BJ (cell line): ENCODE measurements around the gene POU2AF2. TPM values are rescaled to one million over a fixed set of nuclear protein-coding genes. Genes with fewer than 3 reads are reported as not detected.
A peak's percentile ranks its signal among the peaks of the same experiment; 100 is the strongest.

Source experiments
- CTCF ChIA-PET: fragments of 350-600 bp; formaldehyde crosslinking; extraction: SDS; loops from one replicate; lab custom pipeline; 2021; ENCODE audit warnings: antibody characterized with exemption, inconsistent platforms; lab: Yijun Ruan, JAX
- POLR2A ChIA-PET: fragments of 300-600 bp; sonication (Branson Sonifier 250); formaldehyde crosslinking; extraction: SDS; loops from one replicate; lab custom pipeline; 2021; ENCODE audit warnings: antibody characterized with exemption; lab: Charles Lee
- DNase-seq: peaks from one replicate; pipeline ENCODE4 v3.0.0-alpha.2; 2011; ENCODE audit warnings: low read depth
- H3K27me3 ChIP-seq: 2 replicates; pipeline ENCODE4 v1.6.0; 2011; ENCODE audit warnings: low read length; ENCODE audit not compliant: control insufficient read depth, insufficient read depth
- H3K36me3 ChIP-seq: 2 replicates; pipeline ENCODE4 v1.5.1; 2011; ENCODE audit warnings: low read length; ENCODE audit not compliant: control insufficient read depth, insufficient read depth
- H3K4me3 ChIP-seq: 2 replicates; pipeline ENCODE4 v1.5.1; 2011; ENCODE audit warnings: low read depth, mild to moderate bottlenecking, control low read depth, low read length
- CTCF ChIP-seq: IDR thresholded peaks from 2 replicates; pipeline ENCODE4 v1.5.1; 2011; ENCODE audit warnings: low read depth, mild to moderate bottlenecking, control low read depth, inconsistent platforms, low read length, moderate library complexity; ENCODE audit not compliant: insufficient read depth
- polyA plus RNA-seq: library from polyadenylated mRNA; depleted of rRNA; stranded (reverse); fragments of >200 nt; gene quantifications from 2 replicates; pipeline ENCODE4 v1.2.3, GENCODE V29; 2011

The POU2AF2 gene
- polyA plus RNA-seq, 1 experiment, result not detected

DNA sequence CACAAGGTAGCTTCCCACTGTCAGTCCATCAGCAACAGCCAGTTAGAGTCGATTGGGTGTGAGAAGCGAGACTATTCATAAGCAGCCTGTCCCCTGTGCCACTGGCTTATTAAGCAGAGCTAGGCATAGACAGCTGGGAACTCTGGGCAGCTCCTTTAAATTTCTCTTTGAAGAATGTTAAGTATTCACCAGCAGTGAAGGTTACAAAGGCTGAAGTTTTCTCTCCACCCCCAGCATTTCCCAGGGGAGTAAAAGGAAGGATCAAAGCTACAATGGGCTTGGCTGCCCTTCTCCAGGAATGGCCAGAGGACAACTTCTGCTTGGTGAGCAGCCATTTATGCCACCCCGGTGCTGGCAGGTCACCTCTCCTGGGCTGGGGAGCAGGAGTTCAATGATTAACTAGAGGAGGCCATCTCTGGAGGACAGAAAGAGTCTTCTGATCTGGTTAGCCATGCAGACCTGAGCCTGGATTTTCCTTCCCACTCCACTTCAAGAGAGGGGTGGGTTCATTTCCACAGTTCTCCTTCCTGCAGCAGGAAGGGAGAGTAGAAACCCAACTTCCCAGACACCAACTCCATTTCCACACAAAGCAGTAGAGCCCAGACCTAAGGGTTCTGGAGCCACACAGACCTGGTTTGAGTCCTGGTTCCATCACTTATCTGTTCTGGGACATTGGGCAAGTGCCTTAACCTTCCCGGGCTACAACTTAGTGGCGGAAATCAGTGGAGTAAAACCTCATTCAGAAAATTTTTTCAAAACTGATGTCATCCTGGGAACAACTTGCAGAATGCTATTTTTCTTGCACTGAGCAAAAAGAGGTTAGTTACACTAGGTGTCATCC, 75.4 kb downstream of the POU2AF2 start:
- no peak overlapping the region for H3K4me3 ChIP-seq
- CTCF ChIA-PET, result interaction anchor here (1.0 kb wide), 1 partner anchor 26 kb away, joined by 3 read pairs; no protein-coding TSS in a partner anchor
- DNase-seq, result no peak
- peaks cover 2% of the 10 kb centered on the region; the same call in 1 of the 2 replicates for H3K27me3 ChIP-seq
- no peaks in the 10 kb centered on the region for H3K36me3 ChIP-seq
- POLR2A ChIA-PET, result no interaction called here
- TF ChIP-seq CTCF, result no peak

DNA sequence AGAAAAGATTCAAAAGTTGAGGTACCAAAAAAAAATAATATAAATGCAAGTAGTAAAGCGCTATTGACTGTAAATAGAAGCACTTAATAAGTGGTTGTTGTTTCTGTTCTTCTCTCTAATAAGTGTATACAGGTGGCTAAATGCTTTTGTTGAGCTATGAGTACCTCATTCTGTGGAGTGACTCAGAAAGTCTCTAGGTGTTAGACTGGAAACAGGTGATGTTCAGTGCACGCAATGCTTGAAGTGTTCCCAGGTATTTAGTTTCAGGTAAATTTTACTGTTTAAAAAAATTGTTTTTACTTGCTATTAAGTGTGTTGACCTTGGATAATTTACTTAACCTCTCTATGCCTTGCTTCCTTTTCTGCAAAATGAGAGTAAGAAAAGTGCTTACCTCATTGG, 77.0 kb downstream of the POU2AF2 start:
- POLR2A ChIA-PET, result no interaction called here
- CTCF ChIA-PET, result interaction anchor here (1.0 to 1.6 kb wide), 2 partner anchors 13 to 106 kb away, joined by 3 to 6 read pairs; no protein-coding TSS in a partner anchor
- no peaks in the 10 kb centered on the region for H3K36me3 ChIP-seq
- peaks cover 2% of the 10 kb centered on the region; the same call in 1 of the 2 replicates for H3K27me3 ChIP-seq
- H3K4me3 ChIP-seq, result no peak overlapping the region
- no peak for TF ChIP-seq CTCF
- no peak for DNase-seq

- CTCF ChIA-PET, result interaction anchor here (1.0 to 1.8 kb wide), 4 partner anchors 9 to 122 kb away, joined by 3 to 8 read pairs (median 4); no protein-coding TSS in a partner anchor
- no peaks in the 10 kb centered on the region for H3K36me3 ChIP-seq
These were observed 78.8 kb downstream of the POU2AF2 start for GRCh38 chr11:111324277-111324720.

GRCh38 chr11:111325259-111325658, 79.7 kb downstream of the POU2AF2 start:
- ChIA-PET CTCF (interaction anchor here (1.2 to 1.8 kb wide), 2 partner anchors 26 to 98 kb away, joined by 3 to 8 read pairs; no protein-coding TSS in a partner anchor), POLR2A (no interaction called here)
- no peak for TF ChIP-seq CTCF
- no peaks in the 10 kb centered on the region for H3K36me3 ChIP-seq
- no peak for DNase-seq
- H3K27me3 ChIP-seq, result no peaks in the 10 kb centered on the region; the same call in none of the 2 replicates
- no peak overlapping the region for H3K4me3 ChIP-seq

More at GRCh38 chr11:111324277-111324720, 78.8 kb downstream of the POU2AF2 start:
- H3K4me3 ChIP-seq, result no peak overlapping the region
- DNase-seq, result peak; percentile 72
- TF ChIP-seq CTCF, result no peak
- POLR2A ChIA-PET, result no interaction called here
- H3K27me3 ChIP-seq, result no peaks in the 10 kb centered on the region

- CTCF ChIA-PET, result interaction anchor here (0.6 to 2.0 kb wide), 3 partner anchors 27 to 90 kb away, joined by 3 to 5 read pairs (median 4); no protein-coding TSS in a partner anchor
- no peak overlapping the region for H3K4me3 ChIP-seq
- POLR2A ChIA-PET, result no interaction called here
- DNase-seq, result no peak
- no peaks in the 10 kb centered on the region for H3K36me3 ChIP-seq
- H3K27me3 ChIP-seq, result no peaks in the 10 kb centered on the region; the same call in none of the 2 replicates
- TF ChIP-seq CTCF, result no peak
These were observed 81.3 kb downstream of the POU2AF2 start for GRCh38 chr11:111326824-111327223.
